WI38 (cell line): ENCODE results near the gene EPHB1.

ENCODE experiments used
- H3K4me3 ChIP-seq: 2 replicates; pipeline ENCODE4 v1.5.1; 2011; ENCODE audit warnings: low read depth, mild to moderate bottlenecking, control low read depth, low read length
- CTCF ChIP-seq: IDR thresholded peaks from 2 replicates; pipeline ENCODE4 v1.5.1; 2012; ENCODE audit warnings: low read depth, mild to moderate bottlenecking, control low read depth, low read length

Gene EPHB1

GRCh38 chr3:134937256-134938028, 142.4 kb downstream of the EPHB1 start:
- TF ChIP-seq CTCF = no peak
- H3K4me3 ChIP-seq = no peak overlapping the region

GRCh38 chr3:134938029-134938525, 143.0 kb downstream of the EPHB1 start:
- H3K4me3 ChIP-seq = no peak overlapping the region
- TF ChIP-seq CTCF = no peak

GRCh38 chr3:134939978-134940377, 144.9 kb downstream of the EPHB1 start:
- TF ChIP-seq CTCF = no peak
- no peak overlapping the region for H3K4me3 ChIP-seq

GRCh38 chr3:134941820-134942219, 146.8 kb downstream of the EPHB1 start:
- no peak overlapping the region for H3K4me3 ChIP-seq
- no peak for TF ChIP-seq CTCF

GRCh38 chr3:134944429-134944828, 149.4 kb downstream of the EPHB1 start:
- no peak for TF ChIP-seq CTCF
- H3K4me3 ChIP-seq = no peak overlapping the region

- TF ChIP-seq CTCF = no peak
- H3K4me3 ChIP-seq = no peak overlapping the region
Measured at GRCh38 chr3:134949150-134949549, 154.1 kb downstream of the EPHB1 start.

- no peak for TF ChIP-seq CTCF
- no peak overlapping the region for H3K4me3 ChIP-seq
Measured at GRCh38 chr3:134952371-134952770, 157.3 kb downstream of the EPHB1 start.
